Activated naive CD8-positive, alpha-beta T cell treated with anti-CD3 and anti-CD28 coated beads for 36 hours (primary cell): ENCODE data around the gene UCK2. TPM values are rescaled to one million over a fixed set of nuclear protein-coding genes. Genes with fewer than 3 reads are reported as not detected.

Experiments
- DNase-seq: peaks from one replicate; pipeline ENCODE4 v3.0.0; 2021
- H3K27ac Mint-ChIP-seq: one replicate; pipeline ENCODE4 v1.8.0; 2022; ENCODE audit warnings: mild to moderate bottlenecking, moderate library complexity, mixed read lengths
- H3K27me3 Mint-ChIP-seq: one replicate; pipeline ENCODE4 v1.8.0; 2022; ENCODE audit warnings: mild to moderate bottlenecking, mixed read lengths
- H3K36me3 Mint-ChIP-seq: one replicate; pipeline ENCODE4 v1.8.0; 2021; ENCODE audit warnings: mild to moderate bottlenecking, mixed read lengths
- H3K4me1 Mint-ChIP-seq: one replicate; pipeline ENCODE4 v1.8.0; 2021; ENCODE audit warnings: mixed read lengths
- H3K4me3 Mint-ChIP-seq: one replicate; pipeline ENCODE4 v1.8.0; 2022; ENCODE audit warnings: mild to moderate bottlenecking, moderate library complexity, mixed read lengths
- H3K9me3 Mint-ChIP-seq: one replicate; pipeline ENCODE4 v1.8.0; 2022; ENCODE audit warnings: mixed read lengths
- total RNA-seq, 2 experiments: library from RNA; stranded (reverse); gene quantifications; one replicate each; pipeline ENCODE4 v1.2.3, GENCODE V29; 2021

Gene UCK2
- total RNA-seq, 2 experiments from 2014 or later: 88.6 to 92.2 TPM

DNA sequence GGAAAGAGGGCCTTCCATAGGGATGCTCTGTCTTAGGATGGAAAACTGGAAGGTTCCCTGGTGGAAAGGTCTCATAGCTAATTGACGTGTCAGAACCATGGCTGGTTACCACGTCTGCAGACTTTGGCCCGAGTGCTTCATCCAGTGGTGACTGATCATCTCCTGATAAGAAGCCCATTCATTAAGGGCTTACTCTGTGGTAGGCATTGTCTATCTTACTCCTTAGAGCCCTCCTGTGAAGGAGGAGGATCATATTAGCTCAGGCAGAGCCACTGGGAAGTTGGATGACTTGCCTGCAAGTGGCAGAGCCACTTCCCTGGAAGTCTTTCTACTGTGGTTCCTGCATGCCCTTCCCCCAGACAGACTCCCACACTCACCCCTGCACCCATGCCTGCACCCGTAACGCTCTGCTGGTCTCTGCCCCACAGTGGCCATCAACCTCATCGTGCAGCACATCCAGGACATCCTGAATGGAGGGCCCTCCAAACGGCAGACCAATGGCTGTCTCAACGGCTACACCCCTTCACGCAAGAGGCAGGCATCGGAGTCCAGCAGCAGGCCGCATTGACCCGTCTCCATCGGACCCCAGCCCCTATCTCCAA, 79.9 kb downstream of the UCK2 start:
- Mint-ChIP-seq H3K9me3 (no peaks in the 10 kb centered on the region), H3K4me3 (no peak overlapping the region), H3K36me3 (peaks cover 25% of the 10 kb centered on the region), H3K27ac (no peak overlapping the region), H3K27me3 (no peaks in the 10 kb centered on the region), H3K4me1 (no peaks in the 10 kb centered on the region)
- DNase-seq: no peak

GRCh38 chr1:165910764-165911421, 83.5 kb downstream of the UCK2 start:
- no peak for DNase-seq
- H3K27me3 Mint-ChIP-seq: peaks cover 5% of the 10 kb centered on the region
- H3K4me1 Mint-ChIP-seq: peaks cover 3% of the 10 kb centered on the region
- H3K36me3 Mint-ChIP-seq: peaks cover 15% of the 10 kb centered on the region
- no peak overlapping the region for H3K4me3 Mint-ChIP-seq
- H3K27ac Mint-ChIP-seq: no peak overlapping the region
- H3K9me3 Mint-ChIP-seq: no peaks in the 10 kb centered on the region

DNA sequence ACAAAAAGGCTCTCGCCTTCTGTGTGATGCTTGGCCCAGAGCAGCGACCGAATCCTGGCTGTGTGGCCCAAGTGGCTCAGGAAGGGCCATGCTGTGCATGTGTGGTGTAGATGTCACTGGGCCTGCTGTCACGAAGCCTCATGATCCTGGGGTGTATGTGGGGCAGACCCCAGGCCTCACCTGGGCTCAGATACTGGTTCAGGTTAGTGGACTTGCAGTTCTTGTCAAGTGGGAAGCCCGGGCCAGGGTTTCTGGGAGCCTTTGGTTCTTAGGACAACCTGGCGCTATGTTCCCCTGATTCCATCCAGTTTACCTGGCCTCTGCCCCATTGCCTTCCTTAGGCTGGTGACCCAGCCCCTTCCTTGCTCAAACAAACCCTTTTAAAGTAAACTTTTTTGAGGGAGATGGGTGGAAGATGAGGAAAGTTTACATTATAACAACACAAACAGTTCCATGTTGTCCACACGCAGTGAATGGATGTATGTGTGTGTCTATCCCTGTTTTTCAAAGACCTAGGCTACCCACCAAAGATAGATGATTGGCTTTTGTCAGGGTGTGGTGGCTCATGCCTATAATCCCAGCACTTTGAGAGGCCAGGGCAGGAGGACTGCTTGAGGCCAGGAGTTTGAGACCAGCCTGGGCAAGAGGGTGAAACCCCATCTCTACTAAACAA, 84.3 kb downstream of the UCK2 start:
- peaks cover 3% of the 10 kb centered on the region for H3K4me1 Mint-ChIP-seq
- no peak overlapping the region for H3K4me3 Mint-ChIP-seq
- H3K27ac Mint-ChIP-seq: no peak overlapping the region
- H3K36me3 Mint-ChIP-seq: peaks cover 13% of the 10 kb centered on the region
- no peaks in the 10 kb centered on the region for H3K9me3 Mint-ChIP-seq
- H3K27me3 Mint-ChIP-seq: peaks cover 5% of the 10 kb centered on the region
- no peak for DNase-seq

DNA sequence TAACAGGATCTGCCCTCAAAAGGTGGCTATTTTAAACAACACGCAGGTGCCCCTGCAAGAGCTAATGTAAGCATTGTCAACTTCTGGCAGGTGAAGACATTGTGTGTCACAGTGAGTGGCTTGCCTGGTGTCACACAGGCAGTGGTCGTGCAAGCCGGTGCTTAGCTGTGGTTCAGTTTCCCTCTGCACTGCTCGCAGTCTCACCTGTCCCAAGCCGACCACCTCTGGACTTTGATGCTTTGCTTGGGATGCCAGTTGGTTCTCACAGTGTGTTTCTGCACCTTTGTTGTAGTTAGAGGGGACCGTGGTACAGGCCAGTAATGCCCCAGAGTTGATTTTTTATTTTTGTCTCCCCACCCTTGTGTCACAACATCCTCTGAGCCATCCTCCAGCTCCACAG, 85.2 kb downstream of the UCK2 start:
- no peak for DNase-seq
- Mint-ChIP-seq H3K36me3 (peaks cover 8% of the 10 kb centered on the region), H3K27ac (no peak overlapping the region), H3K9me3 (no peaks in the 10 kb centered on the region), H3K4me3 (no peak overlapping the region), H3K4me1 (peaks cover 3% of the 10 kb centered on the region), H3K27me3 (peaks cover 5% of the 10 kb centered on the region)

DNA sequence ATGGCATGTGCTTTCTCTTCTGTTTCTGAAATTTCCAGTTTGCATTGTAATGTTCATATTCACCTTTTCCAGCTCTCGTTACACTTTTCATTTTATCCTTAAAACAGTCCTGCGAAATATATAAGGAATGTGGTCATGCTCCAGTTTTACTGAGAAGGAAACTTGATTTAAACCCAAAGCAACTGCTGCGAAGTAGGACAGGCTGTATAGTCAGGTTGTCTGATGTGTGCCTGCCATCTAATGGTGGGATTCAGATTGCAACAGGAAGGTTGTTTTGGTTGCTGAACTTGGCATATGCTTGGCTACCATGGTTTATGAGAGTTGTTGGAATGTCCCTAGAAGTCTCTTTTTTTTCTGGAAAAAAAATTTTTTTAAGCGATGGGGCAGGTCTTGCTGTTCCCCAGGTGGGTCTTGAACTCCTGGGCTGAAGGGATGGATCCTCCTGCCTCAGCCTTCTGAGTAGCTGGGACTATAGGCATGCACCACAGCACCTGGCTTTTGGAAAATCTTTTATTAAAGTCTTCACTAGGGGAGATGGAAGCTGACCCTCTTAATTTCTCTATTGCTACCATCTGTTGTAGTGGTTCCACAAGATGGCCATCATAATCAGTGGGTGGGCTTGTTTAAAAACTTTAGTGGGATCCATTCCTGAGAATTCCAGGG, 86.9 kb downstream of the UCK2 start:
- no peaks in the 10 kb centered on the region for H3K9me3 Mint-ChIP-seq
- no peak overlapping the region for H3K27ac Mint-ChIP-seq
- H3K36me3 Mint-ChIP-seq: peaks cover 2% of the 10 kb centered on the region
- H3K4me3 Mint-ChIP-seq: no peak overlapping the region
- peak; percentile 47 for DNase-seq
- H3K4me1 Mint-ChIP-seq: peaks cover 3% of the 10 kb centered on the region
- peaks cover 5% of the 10 kb centered on the region for H3K27me3 Mint-ChIP-seq

DNA sequence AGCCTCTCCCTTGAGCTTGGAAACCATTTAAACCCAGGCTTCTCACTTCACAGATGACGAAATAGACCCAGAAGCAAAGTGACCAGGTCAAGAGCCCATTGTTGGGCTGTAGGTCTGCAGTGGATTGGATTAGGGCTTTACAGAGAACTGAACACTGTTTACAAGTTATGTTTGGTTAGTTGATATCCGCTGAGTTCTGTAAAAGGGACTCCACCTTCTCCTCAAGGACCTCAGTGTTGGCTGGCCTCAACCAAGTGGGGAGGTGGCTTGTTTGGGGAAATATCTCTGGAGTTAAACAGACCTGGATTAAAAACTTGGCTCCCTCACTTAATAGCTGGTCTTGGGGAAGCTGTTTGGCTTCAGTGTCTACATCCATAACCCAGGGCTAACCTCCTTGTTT, 88.1 kb downstream of the UCK2 start:
- Mint-ChIP-seq H3K9me3 (no peaks in the 10 kb centered on the region), H3K27ac (no peak overlapping the region)

GRCh38 chr1:165915932-165916348, 88.5 kb downstream of the UCK2 start:
- DNase-seq: no peak
- Mint-ChIP-seq H3K27ac (no peak overlapping the region), H3K36me3 (no peaks in the 10 kb centered on the region), H3K9me3 (no peaks in the 10 kb centered on the region), H3K27me3 (peaks cover 5% of the 10 kb centered on the region), H3K4me3 (no peak overlapping the region), H3K4me1 (peaks cover 3% of the 10 kb centered on the region)

More for the DNA sequence above, 88.1 kb downstream of the UCK2 start:
- DNase-seq: no peak
- Mint-ChIP-seq H3K27me3 (peaks cover 5% of the 10 kb centered on the region), H3K4me3 (no peak overlapping the region), H3K36me3 (peaks cover under 1% of the 10 kb centered on the region), H3K4me1 (peaks cover 3% of the 10 kb centered on the region)

GRCh38 chr1:165917166-165917565, 89.8 kb downstream of the UCK2 start:
- Mint-ChIP-seq H3K4me1 (peaks cover 3% of the 10 kb centered on the region), H3K4me3 (no peak overlapping the region), H3K36me3 (no peaks in the 10 kb centered on the region), H3K27me3 (peaks cover 5% of the 10 kb centered on the region), H3K9me3 (no peaks in the 10 kb centered on the region), H3K27ac (no peak overlapping the region)
- DNase-seq: no peak

DNA sequence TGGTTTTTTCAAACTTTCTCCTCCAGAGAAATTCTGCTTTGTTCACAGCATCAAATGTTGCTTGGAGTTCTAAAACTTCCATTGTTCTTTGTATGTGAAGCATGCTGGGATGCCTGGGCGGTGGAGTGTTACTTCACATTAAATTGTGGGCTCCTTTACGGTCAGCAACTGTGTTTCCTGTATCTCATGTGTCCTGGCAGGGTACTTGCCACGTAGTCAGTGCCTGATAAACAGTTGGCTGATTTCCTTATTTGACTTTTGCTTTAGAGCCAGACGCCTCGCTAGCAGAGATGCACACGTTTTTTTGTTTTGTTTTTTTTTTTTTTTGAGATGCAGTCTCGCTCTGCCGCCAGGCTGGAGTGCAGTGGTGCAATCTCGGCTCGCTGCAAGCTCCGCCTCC, 96.7 kb downstream of the UCK2 start:
- DNase-seq: no peak
- no peak overlapping the region for H3K4me3 Mint-ChIP-seq
- H3K36me3 Mint-ChIP-seq: no peaks in the 10 kb centered on the region
- peaks cover 33% of the 10 kb centered on the region for H3K27me3 Mint-ChIP-seq
- H3K9me3 Mint-ChIP-seq: no peaks in the 10 kb centered on the region
- H3K4me1 Mint-ChIP-seq: no peaks in the 10 kb centered on the region
- H3K27ac Mint-ChIP-seq: no peak overlapping the region

DNA sequence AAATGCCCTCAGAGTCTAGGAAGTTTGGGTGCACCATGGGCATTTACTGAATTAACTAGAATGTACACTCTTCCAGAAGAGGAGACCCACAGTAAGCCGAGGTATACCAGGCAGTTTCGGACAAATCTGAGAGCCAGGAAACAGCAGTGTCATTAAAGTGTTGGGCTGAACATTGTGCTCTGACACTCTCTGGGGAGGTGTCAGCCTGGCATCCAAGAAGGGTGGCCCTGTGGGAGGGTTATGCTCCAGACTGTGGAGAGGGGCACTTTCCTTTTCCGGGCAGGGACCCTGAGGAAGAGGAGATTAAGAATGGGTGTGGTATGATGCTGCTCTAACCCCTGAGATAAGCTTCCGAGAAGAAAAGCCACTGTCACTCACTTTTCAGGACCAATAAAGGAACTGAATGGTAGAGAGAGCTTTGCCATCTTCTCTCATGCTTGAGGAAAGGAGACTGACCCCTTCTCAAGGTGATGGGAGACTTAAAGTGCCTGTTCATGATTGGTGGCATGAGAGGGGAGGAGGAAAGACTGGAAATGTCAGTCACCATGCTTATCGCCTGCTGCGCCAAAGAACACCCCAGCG, 98.2 kb downstream of the UCK2 start:
- Mint-ChIP-seq H3K36me3 (no peaks in the 10 kb centered on the region), H3K9me3 (no peaks in the 10 kb centered on the region), H3K27me3 (peaks cover 36% of the 10 kb centered on the region), H3K27ac (no peak overlapping the region), H3K4me1 (no peaks in the 10 kb centered on the region), H3K4me3 (no peak overlapping the region)
- DNase-seq: no peak

DNA sequence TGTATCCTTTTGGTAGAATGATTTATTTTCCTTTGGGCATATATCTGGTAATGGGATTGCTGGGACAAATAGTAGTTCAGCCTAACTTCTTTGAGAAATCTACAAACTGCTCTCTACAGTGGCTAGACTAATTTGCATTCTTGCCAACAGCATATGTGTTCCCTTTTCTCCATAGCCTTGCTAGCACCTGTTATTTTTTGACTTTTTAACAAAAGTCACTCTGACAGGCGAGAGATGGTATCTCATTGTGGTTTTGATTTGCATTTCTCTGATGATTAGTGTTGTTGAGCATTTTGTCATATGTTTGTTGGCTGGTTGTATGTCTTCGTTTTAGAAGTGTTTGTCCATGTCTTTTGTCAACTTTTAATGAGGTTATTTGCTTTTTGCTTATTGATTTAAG, 99.8 kb downstream of the UCK2 start:
- H3K27me3 Mint-ChIP-seq: peaks cover 36% of the 10 kb centered on the region
- no peaks in the 10 kb centered on the region for H3K9me3 Mint-ChIP-seq
- no peak overlapping the region for H3K4me3 Mint-ChIP-seq
- no peaks in the 10 kb centered on the region for H3K36me3 Mint-ChIP-seq
- H3K4me1 Mint-ChIP-seq: no peaks in the 10 kb centered on the region
- no peak for DNase-seq
- no peak overlapping the region for H3K27ac Mint-ChIP-seq

GRCh38 chr1:165928075-165928731, 100.8 kb downstream of the UCK2 start:
- Mint-ChIP-seq H3K36me3 (no peaks in the 10 kb centered on the region), H3K27ac (no peak overlapping the region), H3K9me3 (no peaks in the 10 kb centered on the region), H3K27me3 (peaks cover 33% of the 10 kb centered on the region), H3K4me1 (no peaks in the 10 kb centered on the region), H3K4me3 (no peak overlapping the region)
- DNase-seq: peak; percentile 29

- no peaks in the 10 kb centered on the region for H3K4me1 Mint-ChIP-seq
- peaks cover 24% of the 10 kb centered on the region for H3K27me3 Mint-ChIP-seq
- H3K27ac Mint-ChIP-seq: no peak overlapping the region
- DNase-seq: no peak
- H3K4me3 Mint-ChIP-seq: no peak overlapping the region
- no peaks in the 10 kb centered on the region for H3K36me3 Mint-ChIP-seq
- H3K9me3 Mint-ChIP-seq: no peaks in the 10 kb centered on the region
Observed at GRCh38 chr1:165930961-165931360, 103.5 kb downstream of the UCK2 start.

DNA sequence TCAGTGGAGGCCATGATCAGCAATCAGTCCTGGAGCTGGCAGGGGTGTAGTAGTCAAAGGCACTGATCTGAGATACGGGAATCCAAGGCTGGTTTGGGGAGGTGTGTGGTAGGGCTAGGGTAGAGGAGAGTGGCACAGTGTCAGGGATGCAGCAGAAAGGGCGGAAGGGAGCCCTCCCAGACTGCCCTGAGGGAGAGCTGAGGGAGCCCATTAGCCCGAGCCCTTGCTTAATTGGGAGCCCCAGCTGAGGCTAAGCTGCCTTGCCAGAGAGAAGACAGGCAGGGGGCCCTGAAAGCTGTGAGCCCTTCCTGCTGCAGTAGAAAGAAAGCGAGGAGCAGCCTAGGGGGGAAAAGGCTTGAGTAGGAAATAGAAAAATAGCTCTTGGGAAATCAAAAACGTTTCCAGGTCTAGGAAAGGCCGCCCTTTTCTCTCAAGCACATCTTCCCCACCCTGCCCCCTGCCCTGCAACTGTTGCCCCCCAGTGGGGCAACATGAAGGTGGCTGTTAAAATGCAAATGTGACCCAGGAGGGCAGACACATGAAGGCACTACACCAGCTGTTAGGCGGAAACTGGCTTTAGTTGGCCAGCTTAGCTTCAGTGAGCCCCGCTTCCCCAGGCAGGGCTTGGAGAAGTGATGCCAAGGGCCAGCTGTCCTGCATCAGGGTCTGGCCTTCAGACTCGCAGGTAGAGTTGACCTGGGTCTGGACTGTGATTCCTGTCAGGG, 106.2 kb downstream of the UCK2 start:
- no peak for DNase-seq
- no peaks in the 10 kb centered on the region for H3K9me3 Mint-ChIP-seq
- H3K27me3 Mint-ChIP-seq: peaks cover 8% of the 10 kb centered on the region
- no peak overlapping the region for H3K27ac Mint-ChIP-seq
- H3K4me1 Mint-ChIP-seq: no peaks in the 10 kb centered on the region
- H3K4me3 Mint-ChIP-seq: no peak overlapping the region
- no peaks in the 10 kb centered on the region for H3K36me3 Mint-ChIP-seq
